ENCODE measurements around the gene PACRG.

DNA sequence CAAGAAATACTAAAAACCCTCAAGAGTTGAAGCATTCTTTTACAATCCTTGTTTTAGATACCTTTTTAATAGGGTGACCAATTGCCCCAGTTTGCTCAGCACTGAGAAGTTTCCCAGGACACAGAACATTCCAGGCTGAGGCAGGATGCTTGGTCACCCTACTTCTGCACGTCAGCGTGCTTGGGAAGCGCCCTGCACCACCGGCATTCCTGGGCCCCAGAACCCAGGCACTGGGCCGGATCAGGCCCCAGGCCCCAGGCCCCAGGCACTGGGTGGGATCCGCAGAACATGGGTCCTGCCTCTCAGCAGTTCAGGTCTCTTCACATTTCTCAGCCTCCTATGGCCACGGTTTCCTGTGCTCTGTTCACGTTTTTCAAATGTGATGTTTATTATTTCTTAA, 472.9 kb downstream of the PACRG start:
- TF ChIP-seq GLIS3 (CRISPR knock-in tag; IDR thresholded peaks at IDR 0.05) (no peak), PPARA (CRISPR knock-in tag; IDR thresholded peaks at IDR 0.05; ENCODE audit: borderline replicate concordance) (no peak), CSDC2 (CRISPR knock-in tag; IDR thresholded peaks at IDR 0.05) (no peak), ZNF565 (CRISPR knock-in tag; conservative IDR thresholded peaks at IDR 0.05; ENCODE audit: low read depth) (no peak), ESRRG (CRISPR knock-in tag; IDR thresholded peaks at IDR 0.05) (no peak)
- TF ChIP-seq, protein P1, sequence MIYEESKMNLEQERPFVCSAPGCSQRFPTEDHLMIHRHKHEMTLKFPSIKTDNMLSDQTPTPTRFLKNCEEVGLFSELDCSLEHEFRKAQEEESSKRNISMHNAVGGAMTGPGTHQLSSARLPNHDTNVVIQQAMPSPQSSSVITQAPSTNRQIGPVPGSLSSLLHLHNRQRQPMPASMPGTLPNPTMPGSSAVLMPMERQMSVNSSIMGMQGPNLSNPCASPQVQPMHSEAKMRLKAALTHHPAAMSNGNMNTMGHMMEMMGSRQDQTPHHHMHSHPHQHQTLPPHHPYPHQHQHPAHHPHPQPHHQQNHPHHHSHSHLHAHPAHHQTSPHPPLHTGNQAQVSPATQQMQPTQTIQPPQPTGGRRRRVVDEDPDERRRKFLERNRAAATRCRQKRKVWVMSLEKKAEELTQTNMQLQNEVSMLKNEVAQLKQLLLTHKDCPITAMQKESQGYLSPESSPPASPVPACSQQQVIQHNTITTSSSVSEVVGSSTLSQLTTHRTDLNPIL (CRISPR knock-in tag; IDR thresholded peaks at IDR 0.05; ENCODE audit: low read depth), result no peak
- TF ChIP-seq, protein P2, sequence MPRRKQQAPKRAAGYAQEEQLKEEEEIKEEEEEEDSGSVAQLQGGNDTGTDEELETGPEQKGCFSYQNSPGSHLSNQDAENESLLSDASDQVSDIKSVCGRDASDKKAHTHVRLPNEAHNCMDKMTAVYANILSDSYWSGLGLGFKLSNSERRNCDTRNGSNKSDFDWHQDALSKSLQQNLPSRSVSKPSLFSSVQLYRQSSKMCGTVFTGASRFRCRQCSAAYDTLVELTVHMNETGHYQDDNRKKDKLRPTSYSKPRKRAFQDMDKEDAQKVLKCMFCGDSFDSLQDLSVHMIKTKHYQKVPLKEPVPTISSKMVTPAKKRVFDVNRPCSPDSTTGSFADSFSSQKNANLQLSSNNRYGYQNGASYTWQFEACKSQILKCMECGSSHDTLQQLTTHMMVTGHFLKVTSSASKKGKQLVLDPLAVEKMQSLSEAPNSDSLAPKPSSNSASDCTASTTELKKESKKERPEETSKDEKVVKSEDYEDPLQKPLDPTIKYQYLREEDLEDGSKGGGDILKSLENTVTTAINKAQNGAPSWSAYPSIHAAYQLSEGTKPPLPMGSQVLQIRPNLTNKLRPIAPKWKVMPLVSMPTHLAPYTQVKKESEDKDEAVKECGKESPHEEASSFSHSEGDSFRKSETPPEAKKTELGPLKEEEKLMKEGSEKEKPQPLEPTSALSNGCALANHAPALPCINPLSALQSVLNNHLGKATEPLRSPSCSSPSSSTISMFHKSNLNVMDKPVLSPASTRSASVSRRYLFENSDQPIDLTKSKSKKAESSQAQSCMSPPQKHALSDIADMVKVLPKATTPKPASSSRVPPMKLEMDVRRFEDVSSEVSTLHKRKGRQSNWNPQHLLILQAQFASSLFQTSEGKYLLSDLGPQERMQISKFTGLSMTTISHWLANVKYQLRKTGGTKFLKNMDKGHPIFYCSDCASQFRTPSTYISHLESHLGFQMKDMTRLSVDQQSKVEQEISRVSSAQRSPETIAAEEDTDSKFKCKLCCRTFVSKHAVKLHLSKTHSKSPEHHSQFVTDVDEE (CRISPR knock-in tag; IDR thresholded peaks at IDR 0.05), result no peak
